EL (cell line): ENCODE results near the gene EPB41L2.
"Not testable (repeated sequence)": the region's sequence is repeated elsewhere in the genome, so short reads cannot be mapped to it uniquely, and the experiment has no call there.

ENCODE experiments used
- DNase-seq: peaks from one replicate; pipeline ENCODE4 v3.0.0-alpha.2; 2016

The EPB41L2 gene

DNA sequence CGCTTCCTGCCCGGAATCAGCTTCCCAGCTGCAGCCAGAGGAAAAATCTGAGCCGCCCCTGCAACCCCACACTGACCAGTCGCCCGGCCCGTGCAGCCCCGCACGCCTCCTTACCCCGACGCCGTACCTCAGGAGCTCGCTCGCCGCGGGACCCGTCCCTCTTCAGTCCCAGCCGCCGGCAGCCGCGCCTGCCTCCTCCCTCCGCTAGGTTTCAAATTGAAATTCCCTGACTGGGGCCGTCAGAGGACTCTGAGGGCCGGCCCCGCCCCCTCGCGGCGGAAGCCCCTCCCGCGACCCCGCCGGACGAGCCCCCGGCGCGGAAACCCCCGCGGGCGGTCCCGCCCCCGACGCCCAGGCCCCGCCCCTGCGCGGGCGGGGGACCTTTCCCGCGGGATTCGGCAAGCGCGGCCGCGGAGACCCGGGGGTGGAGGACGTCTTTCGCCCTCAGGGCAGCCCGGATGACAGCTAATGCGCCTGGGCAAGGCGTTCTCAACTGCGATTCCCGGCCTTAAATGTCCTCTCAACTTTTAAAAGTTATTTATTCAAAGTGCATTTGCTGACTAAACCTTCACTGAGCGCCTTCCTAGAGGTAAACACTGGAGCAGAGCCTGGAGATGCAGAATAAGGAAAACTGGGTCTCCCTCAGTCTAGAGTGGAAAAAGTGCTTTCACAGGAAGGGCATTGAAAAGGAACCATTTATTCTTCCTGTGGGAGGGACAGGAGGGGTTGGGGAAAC lies at the start of gene EPB41L2:
TSS of gene EPB41L2 (minus strand) at position 218 of the 736 bp plus-strand sequence. CDS start 106,760 bp downstream, outside the sequence.
- DNase-seq: peak; percentile 94

- no peak for DNase-seq
Measured at GRCh38 chr6:131112249-131112648, 49.2 kb upstream of the EPB41L2 start.

DNA sequence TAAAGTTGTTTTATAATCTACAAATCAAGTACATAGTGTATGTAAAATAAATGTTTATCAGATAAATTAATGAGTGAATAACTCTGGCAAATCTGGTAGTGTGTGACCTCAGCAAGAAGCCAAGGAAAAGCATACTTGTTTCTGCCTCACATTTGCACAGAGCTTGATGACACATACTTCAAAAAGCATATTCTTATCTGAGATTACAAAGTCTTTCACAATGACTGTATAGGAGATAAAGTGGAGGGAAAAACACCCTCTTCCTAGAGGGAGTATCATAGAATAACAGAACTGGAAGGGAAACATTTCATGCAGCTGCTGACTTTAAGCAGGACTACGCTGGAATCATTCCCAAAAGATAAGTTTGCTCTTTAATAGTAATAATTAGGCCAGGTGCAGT lies 44.1 kb upstream of the EPB41L2 start:
- DNase-seq: peak; percentile 84

DNA sequence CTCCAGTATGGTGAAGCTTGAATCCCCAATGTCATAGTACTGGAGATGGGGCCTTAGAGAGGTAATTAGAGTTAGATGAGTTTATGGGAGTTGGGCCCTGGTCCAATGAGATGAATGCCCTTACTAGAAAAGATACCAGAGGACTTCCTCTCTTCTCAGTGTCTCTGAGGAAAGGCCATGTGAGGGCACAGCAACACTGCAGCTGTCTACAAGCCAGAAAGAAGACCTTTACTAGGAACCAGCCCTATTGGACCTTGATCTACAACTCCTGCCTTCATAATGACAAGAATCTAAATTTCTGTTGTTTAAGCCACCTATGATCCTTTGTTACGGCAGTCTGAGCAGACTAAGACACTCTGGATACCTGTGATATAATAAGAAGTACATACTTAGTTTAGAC lies 40.9 kb upstream of the EPB41L2 start:
- no peak for DNase-seq

DNA sequence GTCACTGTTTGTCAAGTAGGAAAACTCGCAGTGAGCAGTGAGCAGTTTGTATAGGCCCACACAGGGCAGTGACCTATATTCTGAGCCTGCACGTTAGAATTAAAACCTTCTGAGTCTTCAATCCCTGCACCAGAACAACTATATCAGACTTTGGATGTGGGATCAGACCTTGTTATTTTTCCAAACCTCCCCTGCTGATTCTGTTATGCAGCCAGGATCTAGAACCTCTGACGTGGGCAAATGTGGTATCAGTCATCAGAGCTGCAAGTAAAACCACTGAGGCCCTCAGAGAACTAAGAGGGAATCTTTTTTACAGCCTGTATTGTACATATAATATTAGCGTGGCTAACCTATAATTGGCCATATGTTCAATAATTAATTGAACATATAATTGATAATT lies 40.3 kb upstream of the EPB41L2 start:
- DNase-seq: no peak

DNA sequence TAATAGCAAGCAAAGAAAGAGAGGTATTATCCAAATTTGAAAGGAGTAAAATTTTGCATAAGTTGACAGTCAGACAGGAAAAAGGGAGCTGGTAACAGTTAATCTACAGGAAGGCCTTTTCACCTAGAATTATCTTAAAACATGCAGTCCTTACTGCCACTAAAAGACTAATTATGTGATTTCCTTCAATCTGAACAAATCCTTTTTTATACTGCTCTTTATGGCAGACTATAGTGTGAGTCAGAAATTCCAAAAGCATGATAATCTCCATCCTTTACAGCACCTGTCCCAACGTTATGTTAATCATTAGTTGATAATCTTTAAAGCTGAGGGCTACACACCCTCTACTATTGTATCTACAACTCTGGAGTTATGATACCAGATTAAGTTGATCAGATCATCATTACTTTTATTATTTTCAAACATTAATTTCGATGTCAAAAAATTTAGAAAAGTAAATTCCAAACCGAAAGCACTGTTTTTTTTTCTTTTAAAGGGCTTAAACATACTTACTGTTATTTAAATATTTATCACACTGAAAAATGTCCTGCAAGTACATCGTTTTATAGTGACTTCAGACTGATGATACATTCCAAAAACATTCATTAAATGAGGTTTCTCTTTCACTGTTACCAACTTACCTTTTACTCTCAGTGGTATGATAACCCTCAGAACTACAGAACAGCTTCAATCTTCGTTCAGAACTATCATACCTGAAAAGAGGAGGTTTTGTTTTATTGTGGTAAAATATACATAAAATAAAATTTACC lies 39.1 kb upstream of the EPB41L2 start:
- DNase-seq: peak; percentile 58

GRCh38 chr6:131096786-131097185 lies 33.7 kb upstream of the EPB41L2 start:
- DNase-seq: peak; percentile 54

DNA sequence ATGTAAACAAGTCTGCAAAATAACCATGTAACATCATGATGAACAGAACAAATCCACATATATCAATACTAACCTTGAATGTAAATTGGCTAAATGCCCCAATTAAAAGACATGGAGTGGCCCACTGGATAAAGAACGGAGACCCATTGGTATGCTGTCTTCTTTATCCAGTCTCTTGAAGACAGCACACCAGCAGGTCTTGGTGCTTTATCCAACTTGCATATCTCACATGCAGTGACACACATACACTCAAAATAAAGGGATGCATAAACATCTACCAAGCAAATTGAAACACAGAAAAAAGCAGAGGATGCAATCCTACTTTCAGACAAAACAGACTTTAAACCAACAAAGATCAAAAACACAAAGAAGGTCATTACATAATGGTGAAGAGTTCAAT lies 30.3 kb upstream of the EPB41L2 start:
- DNase-seq: no peak

DNA sequence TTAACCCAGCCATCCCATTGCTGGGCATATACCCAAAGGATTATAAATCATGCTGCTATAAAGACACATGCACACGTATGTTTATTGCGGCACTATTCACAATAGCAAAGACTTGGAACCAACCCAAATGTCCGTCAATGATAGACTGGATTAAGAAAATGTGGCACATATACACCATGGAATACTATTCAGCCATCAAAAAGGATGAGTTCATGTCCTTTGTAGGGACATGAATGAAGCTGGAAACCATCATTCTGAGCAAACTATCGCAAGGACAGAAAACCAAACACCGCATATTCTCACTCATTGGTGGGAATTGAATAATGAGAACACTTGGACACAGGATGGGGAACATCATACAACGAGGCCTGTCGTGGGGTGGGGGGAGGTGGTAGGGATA lies 28.9 kb upstream of the EPB41L2 start:
- not testable (repeated sequence) for DNase-seq

GRCh38 chr6:131090339-131090738 lies 27.3 kb upstream of the EPB41L2 start:
- not testable (repeated sequence) for DNase-seq

GRCh38 chr6:131084982-131085381 lies 21.9 kb upstream of the EPB41L2 start:
- DNase-seq: no peak

GRCh38 chr6:131083687-131084086 lies 20.6 kb upstream of the EPB41L2 start:
- DNase-seq: no peak

DNA sequence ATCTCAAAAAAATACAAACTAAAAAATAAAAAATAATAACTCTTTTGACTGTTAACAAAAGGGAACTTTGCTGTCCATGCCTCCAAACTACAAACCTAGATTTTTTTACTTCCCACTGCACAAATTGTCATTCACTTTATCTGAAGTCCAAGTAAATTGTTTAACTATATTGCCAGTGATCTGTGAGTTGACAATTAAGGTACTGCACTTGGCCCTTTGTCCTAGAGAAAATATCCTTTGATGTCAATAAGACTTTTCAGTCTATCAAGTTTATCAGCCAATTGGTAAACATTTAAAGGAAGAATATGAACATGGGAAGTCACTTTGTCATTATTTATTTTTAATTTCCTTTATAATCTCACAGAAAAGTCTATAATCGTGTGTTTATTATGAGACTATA lies 19.3 kb upstream of the EPB41L2 start:
- no peak for DNase-seq

GRCh38 chr6:131080084-131080483 lies 17.0 kb upstream of the EPB41L2 start:
- DNase-seq: no peak

GRCh38 chr6:131073577-131073976 lies 10.5 kb upstream of the EPB41L2 start:
- no peak for DNase-seq

DNA sequence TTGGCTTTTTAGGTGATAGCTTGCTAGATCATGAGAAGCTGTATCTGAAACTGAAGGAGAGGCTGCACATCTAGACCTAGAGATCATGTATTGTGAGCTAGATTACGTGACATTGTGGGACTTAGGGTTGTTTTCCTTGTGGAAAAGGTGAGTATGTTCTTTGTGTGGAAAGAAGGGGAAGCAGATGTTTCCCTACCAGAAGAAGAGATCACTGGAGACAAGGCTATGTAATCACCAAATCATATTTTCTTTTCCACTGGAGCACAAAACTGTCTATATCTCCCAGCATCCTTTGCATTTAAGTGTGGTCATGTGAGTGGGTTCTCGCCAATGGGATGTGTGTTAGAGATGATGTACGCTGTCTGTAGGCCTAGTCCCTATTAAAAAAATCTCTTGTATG lies 7.0 kb upstream of the EPB41L2 start:
- DNase-seq: no peak

- no peak for DNase-seq
Measured at GRCh38 chr6:131068165-131068564, 5.1 kb upstream of the EPB41L2 start.

- DNase-seq: no peak
Measured at GRCh38 chr6:131067521-131067920, 4.5 kb upstream of the EPB41L2 start.

GRCh38 chr6:131065824-131066171 lies 2.8 kb upstream of the EPB41L2 start:
- DNase-seq: no peak

- no peak for DNase-seq
Measured at GRCh38 chr6:131065112-131065823, 2.2 kb upstream of the EPB41L2 start.

- no peak for DNase-seq
Measured at GRCh38 chr6:131063764-131064272, 773 bp upstream of the EPB41L2 start.

- peak; percentile 39 for DNase-seq
Measured at GRCh38 chr6:131062241-131063027, 611 bp downstream of the EPB41L2 start.

GRCh38 chr6:131061751-131062119 lies 1.3 kb downstream of the EPB41L2 start:
- DNase-seq: peak; percentile 38
